Hematopoietic multipotent progenitor cell treated with erythropoietin and hydrocortisone succinate and interleukin-3 and kit ligand, for 17 days (in vitro differentiated cells): ENCODE measurements around the gene HACD3.
A peak's percentile ranks its signal among the peaks of the same experiment; 100 is the strongest.

Experiments used
- DNase-seq: peaks from one replicate; pipeline ENCODE4 v3.0.0-alpha.2; 2015; ENCODE audit warnings: low spot score

HACD3 gene, protein sequence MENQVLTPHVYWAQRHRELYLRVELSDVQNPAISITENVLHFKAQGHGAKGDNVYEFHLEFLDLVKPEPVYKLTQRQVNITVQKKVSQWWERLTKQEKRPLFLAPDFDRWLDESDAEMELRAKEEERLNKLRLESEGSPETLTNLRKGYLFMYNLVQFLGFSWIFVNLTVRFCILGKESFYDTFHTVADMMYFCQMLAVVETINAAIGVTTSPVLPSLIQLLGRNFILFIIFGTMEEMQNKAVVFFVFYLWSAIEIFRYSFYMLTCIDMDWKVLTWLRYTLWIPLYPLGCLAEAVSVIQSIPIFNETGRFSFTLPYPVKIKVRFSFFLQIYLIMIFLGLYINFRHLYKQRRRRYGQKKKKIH

GRCh38 chr15:65530318-65531111 is at the start of gene HACD3:
Gene HACD3 (plus strand): TSS chr15:65530463. CDS start chr15:65530632, 169 bp downstream.
- peak; percentile 82 for DNase-seq

DNA sequence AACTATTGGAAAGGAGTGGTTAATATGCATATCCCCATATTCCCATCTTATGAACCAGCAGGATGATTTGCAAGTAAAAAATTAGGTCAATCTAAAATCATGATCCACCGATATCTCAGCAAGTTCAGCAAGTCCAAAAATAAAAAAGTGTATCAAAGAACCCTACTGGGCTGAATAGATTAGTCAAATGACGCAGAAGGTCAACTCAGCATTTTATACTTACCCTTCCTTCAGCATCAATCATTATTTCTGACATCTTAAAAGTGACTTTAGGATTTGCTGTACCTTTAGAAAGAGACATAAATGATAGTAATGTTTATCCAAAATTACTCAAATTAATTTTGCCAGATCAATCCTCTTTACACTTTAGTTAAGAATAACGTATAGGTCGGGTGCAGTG is 45.4 kb upstream of the HACD3 start:
- no peak for DNase-seq

DNA sequence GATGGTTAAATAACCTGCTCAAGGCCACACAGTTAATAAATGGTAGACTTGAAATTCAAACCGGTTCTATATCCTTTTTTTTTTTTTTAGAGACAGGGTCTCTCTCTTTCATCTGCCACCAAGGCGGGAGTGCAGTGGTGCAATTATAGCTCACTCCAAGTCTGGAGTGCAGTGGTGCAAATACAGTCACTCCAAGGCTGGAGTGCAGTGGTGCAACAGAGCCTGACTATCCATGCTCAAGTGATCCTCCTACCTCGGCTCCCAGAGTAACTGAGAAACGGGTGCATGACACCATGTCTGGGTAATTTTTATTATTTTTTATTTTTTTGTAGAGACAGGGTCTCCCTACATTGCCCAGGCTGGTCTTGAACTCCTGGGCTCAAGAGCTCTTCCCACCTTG is 36.2 kb upstream of the HACD3 start:
- DNase-seq, result no peak

- DNase-seq, result no peak
These were observed 20.9 kb upstream of the HACD3 start for GRCh38 chr15:65509321-65509720.

GRCh38 chr15:65512189-65512588 is 18.1 kb upstream of the HACD3 start:
- DNase-seq, result no peak

GRCh38 chr15:65512807-65513416 is 17.4 kb upstream of the HACD3 start:
- DNase-seq, result no peak

GRCh38 chr15:65516997-65517865 is 13.0 kb upstream of the HACD3 start, which contains the start of gene DPP8:
Gene DPP8 (minus strand): TSS chr15:65517689. CDS start chr15:65512553, 5,136 bp downstream.
- peak; percentile 93 for DNase-seq

- no peak for DNase-seq
These were observed 12.4 kb upstream of the HACD3 start for GRCh38 chr15:65517866-65518207.

DNA sequence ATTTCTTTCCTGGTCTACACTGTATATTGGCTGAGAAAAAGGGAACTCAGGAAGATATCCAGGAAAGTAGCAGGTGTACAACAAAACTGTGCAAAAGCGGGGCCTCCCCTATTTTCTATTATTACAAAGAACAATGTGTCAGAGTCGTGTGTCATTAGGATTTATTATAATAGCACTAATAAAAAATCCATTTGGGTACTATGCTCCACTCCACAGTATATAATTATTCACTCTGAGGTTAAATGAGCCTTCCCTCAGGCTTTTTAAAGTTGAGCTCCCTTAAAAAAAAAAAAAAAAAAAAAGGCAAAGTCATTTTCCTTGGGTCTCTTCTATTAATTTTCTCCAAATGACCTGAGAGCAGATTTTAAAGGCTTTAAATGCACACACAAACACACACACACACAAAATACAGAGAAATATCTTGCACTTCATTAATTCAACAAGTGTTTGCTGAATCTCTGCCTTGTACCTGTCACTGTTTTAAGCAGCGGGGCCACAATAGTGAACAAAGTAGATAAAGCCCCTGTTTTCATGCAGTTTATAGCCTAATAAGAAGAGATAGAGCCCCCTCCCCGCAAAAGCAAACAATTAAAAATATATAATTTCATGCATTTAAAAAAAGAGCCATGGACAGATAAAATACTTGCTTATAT is 11.5 kb upstream of the HACD3 start:
- no peak for DNase-seq

- DNase-seq, result no peak
These were observed 8.9 kb upstream of the HACD3 start for GRCh38 chr15:65521350-65521749.

- DNase-seq, result no peak
These were observed 6.0 kb upstream of the HACD3 start for GRCh38 chr15:65524226-65524625.

DNA sequence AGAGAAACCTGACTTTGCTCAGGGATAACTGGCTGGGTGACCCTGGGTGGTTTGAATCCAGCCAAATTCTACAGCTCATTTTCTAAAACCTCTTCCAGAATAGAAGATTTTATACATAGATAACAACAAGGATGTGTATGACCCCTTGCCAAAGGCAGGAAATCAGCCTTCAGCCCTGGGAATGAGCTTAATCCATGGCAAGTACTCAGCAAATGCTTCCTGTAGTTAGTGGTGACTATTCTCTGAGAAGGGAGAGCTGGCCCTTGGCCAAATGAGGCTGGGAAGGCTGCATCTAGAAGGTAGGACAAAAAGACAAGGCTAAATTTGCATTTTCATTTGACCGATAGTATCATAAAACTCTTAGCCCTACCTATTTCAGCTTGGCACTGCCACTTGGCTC is 4.6 kb upstream of the HACD3 start:
- no peak for DNase-seq

- no peak for DNase-seq
These were observed 1.7 kb upstream of the HACD3 start for GRCh38 chr15:65528461-65529060.

DNA sequence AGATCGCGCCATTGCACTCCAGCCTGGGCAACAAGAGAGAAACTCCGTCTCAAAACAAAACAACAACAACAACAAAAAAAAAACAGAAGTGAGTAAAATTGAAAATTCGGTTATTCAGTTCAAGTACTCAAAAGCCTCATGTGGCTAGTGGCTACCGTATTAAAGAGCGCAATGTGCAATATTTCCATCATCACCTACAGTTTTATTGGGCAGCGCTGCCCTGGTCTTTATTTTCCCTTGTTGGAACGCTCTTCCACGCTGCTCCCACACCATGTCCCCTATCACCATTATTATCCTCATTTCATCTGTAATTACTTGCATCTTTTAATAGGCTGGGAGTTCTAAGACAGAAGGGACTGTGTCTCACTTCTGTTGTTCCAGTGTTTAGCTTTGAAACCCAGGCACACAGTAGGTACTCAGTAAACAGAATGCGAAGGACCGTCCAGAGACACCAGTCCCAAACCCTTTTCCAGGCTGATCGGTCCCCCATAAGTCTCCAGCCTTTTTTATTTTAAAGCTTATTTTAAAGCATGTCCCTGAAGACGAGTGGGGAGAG is 423 bp upstream of the HACD3 start:
- DNase-seq, result no peak

DNA sequence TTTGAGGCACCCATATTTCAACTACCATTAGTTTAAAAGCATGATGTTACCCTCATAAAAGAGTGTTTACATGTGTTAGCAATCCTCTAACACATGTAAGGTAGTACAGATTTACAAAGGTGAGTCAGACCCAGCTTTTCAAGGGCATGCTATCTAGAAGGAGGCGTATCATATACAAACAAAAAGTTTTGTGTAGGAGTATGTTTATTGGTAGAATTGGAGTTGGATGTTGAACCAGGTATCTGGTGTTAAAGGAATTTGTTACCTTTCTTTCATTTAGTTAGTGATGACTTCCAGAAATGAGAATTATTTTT is 2.4 kb downstream of the HACD3 start:
- peak; percentile 13 for DNase-seq

DNA sequence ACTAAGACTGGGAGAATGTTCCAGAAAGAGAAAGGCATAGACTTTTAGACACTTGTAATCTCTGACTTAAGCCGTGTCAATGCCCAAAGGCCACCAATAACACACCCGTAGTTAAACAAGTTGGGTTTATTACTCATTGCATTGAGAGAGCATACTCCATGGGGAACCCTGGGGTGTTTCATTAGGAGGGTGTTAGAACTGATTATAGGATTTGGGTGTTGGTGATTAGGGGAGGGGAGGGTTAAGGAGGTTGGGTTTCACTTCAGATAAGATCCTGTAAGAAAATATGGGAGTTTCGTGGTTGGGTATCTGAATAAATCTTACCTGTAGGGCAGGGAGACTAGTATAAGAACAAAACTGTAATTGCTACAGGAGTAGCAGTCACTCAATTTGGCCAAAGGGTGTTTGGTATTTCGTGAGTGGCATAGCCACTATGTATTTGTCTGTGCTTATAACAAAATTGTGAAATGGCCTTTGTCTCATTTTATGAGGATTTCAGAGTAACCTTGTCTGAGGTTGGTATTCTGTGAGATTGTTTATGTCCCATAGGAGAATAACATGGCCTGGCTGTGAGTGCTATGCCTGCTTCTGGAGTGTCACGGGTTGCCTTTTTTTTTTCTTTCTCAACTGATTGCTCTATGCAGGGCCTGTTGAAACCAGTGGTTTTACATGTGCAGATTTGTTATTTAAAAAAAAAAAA is 2.9 kb downstream of the HACD3 start:
- DNase-seq, result peak; percentile 25

GRCh38 chr15:65535192-65535591 is 4.9 kb downstream of the HACD3 start:
- no peak for DNase-seq

- no peak for DNase-seq
These were observed 10.1 kb downstream of the HACD3 start for GRCh38 chr15:65540314-65540713.

DNA sequence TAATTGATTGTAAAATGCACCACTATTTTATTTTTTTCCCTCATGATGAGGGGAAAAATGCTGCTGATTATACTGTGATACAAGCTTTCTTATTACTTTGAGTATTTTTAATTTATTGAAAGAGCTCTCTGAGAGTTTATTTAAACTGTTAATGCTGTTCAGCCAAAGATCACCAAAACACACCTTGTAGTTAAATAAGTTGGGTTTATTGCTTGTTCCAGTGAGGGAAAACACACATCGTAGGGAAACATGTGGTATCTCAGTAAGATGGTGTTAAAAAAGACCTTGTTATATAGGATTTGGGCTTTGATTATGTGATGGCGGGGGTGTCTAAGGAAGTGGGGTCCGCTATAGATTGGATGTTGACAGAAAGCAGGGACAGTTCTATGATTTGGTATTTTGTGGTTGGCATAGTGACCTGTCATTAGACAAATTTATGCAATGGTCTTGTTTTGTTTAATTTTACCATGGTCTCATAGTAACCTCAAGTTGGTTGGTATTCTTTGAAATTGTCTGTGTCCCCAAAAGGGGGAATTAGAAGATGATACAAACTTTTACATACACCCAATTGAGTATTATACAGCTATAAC is 11.1 kb downstream of the HACD3 start:
- DNase-seq, result no peak

- DNase-seq, result no peak
These were observed 17.6 kb downstream of the HACD3 start for GRCh38 chr15:65547841-65548240.
